CD4-positive, alpha-beta T cell treated with Interleukin-10 for 1 hour (primary cell): Measurements from ENCODE around the gene TMEM134.
A peak's percentile ranks its signal among the peaks of the same experiment; 100 is the strongest.
"Not testable (repeated sequence)": the region's sequence is repeated elsewhere in the genome, so short reads cannot be mapped to it uniquely, and the experiment has no call there.

Experiments used
- DNase-seq: peaks from one replicate; pipeline ENCODE4 v3.0.0-alpha.2; 2020

Gene TMEM134

GRCh38 chr11:67468759-67469507, at the start of gene TMEM134:
TMEM134 (minus strand) TSS chr11:67469251; CDS start chr11:67469192, 59 bp downstream.
- DNase-seq, result peak; percentile 94

GRCh38 chr11:67517784-67518552, 48.9 kb upstream of the TMEM134 start:
- no peak for DNase-seq

- DNase-seq, result no peak
These were observed 47.8 kb upstream of the TMEM134 start for GRCh38 chr11:67516806-67517205.

GRCh38 chr11:67514116-67514515, 45.1 kb upstream of the TMEM134 start:
- DNase-seq, result no peak

- not testable (repeated sequence) for DNase-seq
These were observed 42.5 kb upstream of the TMEM134 start for GRCh38 chr11:67511558-67511957.

- no peak for DNase-seq
These were observed 40.9 kb upstream of the TMEM134 start for GRCh38 chr11:67510023-67510345.

GRCh38 chr11:67508486-67509121, 39.6 kb upstream of the TMEM134 start:
- peak; percentile 98 for DNase-seq

GRCh38 chr11:67507864-67508485, 38.9 kb upstream of the TMEM134 start, which contains the start of gene CDK2AP2:
CDK2AP2 (minus strand) TSS chr11:67508162; CDS start chr11:67508082, 80 bp downstream.
- peak; percentile 98 for DNase-seq

GRCh38 chr11:67507242-67507863, 38.3 kb upstream of the TMEM134 start:
- DNase-seq, result no peak

GRCh38 chr11:67506426-67507051, 37.5 kb upstream of the TMEM134 start:
- no peak for DNase-seq

- DNase-seq, result peak; percentile 92
These were observed 36.8 kb upstream of the TMEM134 start for GRCh38 chr11:67505605-67506396.

- DNase-seq, result peak; percentile 80
These were observed 36.0 kb upstream of the TMEM134 start, which contains the start of gene PITPNM1 for GRCh38 chr11:67504950-67505581. PITPNM1 (minus strand) TSS chr11:67505363; CDS start chr11:67504180, 1,183 bp downstream.

- peak; percentile 60 for DNase-seq
These were observed 35.2 kb upstream of the TMEM134 start for GRCh38 chr11:67504005-67504949.

- DNase-seq, result no peak
These were observed 34.3 kb upstream of the TMEM134 start for GRCh38 chr11:67503119-67504004.

GRCh38 chr11:67502328-67502979, 33.4 kb upstream of the TMEM134 start:
- DNase-seq, result no peak

- DNase-seq, result no peak
These were observed 32.8 kb upstream of the TMEM134 start for GRCh38 chr11:67501854-67502253.

- DNase-seq, result no peak
These were observed 32.0 kb upstream of the TMEM134 start for GRCh38 chr11:67500831-67501715.
